Fibroblast of skin of scalp (primary cell): ENCODE results near the gene PLEKHG4B. TPM values are rescaled to one million over a fixed set of nuclear protein-coding genes. Genes with fewer than 3 reads are reported as not detected.
A peak's percentile ranks its signal among the peaks of the same experiment; 100 is the strongest.
"Not testable (repeated sequence)": the region's sequence is repeated elsewhere in the genome, so short reads cannot be mapped to it uniquely, and the experiment has no call there.

Source experiments
- DNase-seq: peaks from one replicate; pipeline ENCODE4 v3.0.0-alpha.2; 2013
- polyA plus RNA-seq, 2 experiments: library from polyadenylated mRNA; unstranded; fragments of 120-200 nt; gene quantifications; one replicate each; pipeline ENCODE4 v1.2.1, GENCODE V29; 2013; ENCODE audit not compliant: insufficient read length in 2 of 2

PLEKHG4B gene, protein sequence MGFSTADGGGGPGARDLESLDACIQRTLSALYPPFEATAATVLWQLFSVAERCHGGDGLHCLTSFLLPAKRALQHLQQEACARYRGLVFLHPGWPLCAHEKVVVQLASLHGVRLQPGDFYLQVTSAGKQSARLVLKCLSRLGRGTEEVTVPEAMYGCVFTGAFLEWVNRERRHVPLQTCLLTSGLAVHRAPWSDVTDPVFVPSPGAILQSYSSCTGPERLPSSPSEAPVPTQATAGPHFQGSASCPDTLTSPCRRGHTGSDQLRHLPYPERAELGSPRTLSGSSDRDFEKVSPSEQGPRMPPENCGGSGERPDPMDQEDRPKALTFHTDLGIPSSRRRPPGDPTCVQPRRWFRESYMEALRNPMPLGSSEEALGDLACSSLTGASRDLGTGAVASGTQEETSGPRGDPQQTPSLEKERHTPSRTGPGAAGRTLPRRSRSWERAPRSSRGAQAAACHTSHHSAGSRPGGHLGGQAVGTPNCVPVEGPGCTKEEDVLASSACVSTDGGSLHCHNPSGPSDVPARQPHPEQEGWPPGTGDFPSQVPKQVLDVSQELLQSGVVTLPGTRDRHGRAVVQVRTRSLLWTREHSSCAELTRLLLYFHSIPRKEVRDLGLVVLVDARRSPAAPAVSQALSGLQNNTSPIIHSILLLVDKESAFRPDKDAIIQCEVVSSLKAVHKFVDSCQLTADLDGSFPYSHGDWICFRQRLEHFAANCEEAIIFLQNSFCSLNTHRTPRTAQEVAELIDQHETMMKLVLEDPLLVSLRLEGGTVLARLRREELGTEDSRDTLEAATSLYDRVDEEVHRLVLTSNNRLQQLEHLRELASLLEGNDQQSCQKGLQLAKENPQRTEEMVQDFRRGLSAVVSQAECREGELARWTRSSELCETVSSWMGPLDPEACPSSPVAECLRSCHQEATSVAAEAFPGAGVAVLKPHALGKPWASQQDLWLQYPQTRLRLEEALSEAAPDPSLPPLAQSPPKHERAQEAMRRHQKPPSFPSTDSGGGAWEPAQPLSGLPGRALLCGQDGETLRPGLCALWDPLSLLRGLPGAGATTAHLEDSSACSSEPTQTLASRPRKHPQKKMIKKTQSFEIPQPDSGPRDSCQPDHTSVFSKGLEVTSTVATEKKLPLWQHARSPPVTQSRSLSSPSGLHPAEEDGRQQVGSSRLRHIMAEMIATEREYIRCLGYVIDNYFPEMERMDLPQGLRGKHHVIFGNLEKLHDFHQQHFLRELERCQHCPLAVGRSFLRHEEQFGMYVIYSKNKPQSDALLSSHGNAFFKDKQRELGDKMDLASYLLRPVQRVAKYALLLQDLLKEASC (N-terminal part only)
- polyA plus RNA-seq (2013, experiment 1 of 2; ENCODE audit: insufficient read length): 3.8 TPM
- 3.3 TPM for polyA plus RNA-seq (2013, experiment 2 of 2; ENCODE audit: insufficient read length)

DNA sequence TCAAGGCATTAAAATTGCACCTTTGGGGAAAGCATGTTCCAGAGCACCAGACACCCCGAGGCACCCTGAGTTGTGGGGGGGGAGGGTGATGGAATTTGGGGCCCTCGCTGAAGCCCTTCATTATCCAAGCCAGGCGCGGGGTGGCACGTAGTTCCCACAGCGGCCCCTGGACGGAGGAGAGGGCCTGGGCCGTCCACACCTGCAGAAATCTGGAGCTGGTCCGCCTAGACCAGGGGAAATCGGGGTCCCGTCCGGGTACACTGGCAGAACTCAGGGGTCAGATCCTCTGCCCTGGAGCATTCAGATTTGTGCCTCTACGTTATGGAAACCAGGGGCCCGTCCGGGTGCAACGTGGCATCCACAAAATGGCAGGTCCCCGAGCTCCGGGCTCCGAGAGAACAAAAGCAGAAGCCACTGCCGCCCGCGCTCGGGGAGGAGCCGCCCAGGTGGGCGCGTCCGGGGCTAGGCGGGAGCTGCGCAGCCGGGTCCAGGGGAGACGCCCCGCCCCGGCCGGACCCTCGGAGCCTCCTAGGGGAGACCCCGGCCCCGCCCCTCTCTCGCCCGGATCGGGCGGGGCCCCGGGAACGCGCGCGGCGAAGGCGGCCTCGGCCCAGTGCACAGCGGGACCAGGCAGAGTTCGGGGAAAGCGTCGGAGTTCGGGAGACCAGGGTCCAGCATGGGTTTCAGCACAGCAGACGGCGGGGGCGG is at the start of gene PLEKHG4B:
TSS of gene PLEKHG4B (plus strand) at position 613 of the 708 bp plus-strand sequence. CDS start at position 677, 64 bp downstream.
- peak; percentile 28 for DNase-seq

DNA sequence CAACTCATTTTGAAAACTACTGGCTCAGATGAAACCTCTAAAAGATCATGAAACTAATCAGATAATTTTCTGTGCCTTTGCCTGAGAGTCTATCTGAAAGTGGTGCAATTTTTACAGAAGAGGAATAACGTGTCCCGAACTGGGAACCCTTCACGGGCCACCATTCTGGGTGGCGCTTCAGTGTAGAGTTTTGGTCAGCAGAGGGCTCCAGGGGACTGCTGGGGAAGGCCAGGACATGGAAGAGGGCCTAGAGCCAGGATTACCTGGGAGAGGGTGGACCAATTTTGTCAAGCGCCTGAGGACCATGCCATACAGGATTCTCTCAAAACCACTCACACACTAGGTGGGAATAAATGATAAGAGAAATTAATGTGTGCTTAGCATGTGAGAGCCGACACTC is 49.7 kb upstream of the PLEKHG4B start:
- DNase-seq: peak; percentile 46

DNA sequence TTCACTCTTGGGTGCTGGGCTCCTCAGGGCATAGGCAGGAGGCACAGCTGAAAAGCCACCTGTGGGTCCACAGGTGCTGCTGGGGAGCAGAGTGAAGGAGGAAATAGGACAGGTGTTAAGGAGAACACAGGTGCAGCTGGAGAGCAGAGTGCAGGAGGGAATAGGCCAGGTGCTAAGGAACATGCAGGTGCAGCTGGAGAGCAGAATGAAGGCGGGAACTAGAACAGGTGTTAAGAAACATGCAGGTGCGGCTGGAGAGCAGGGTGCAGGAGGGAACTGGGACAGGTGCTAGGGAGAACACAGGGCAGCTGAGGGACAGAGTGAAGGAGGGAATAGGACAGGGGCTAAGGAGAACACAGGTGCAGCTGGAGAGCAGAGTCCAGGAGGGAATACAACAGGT is 43.8 kb upstream of the PLEKHG4B start:
- DNase-seq: no peak

DNA sequence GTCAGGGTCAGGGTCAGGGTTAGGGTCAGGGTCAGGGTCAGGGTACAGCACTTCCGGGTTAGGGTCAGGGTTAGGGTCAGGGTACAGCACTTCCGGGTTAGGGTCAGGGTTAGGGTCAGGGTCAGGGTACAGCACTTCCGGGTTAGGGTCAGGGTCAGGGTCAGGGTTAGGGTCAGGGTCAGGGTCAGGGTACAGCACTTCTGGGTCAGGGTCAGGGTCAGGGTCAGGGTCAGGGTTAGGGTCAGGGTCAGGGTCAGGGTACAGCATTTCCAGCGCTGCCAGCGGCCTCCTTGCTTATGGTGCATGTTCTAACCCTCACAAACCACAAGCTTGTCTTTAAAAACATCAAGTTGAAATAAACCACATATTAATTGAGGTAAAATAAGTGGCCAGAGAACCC is 42.4 kb upstream of the PLEKHG4B start:
- not testable (repeated sequence) for DNase-seq

DNA sequence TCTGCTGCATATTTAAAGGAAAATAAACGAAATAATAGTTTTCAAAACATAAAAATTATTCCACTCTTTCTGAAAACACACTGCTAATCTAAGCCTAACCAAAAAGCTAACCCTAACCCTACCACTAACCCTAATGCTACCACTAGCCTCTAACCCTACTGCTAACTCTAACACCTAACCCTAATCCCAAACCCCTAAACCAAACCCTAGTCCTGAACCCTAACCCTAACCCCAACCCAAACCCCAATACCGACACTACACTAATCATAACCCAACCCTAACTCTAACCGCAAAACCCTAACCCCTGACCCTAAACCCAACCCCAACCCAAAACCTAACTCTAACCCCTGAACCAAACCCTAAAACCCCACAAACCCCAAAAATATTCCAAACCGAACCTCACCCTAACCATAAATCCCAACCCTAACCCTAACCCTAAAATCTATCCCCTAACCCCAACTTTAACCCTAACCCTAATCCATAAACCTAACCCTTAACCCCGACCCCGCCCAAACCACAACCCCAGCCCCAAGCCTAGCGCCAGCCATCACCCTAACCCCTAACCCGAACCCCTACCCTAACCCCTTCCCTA is 41.9 kb upstream of the PLEKHG4B start:
- no peak for DNase-seq

DNA sequence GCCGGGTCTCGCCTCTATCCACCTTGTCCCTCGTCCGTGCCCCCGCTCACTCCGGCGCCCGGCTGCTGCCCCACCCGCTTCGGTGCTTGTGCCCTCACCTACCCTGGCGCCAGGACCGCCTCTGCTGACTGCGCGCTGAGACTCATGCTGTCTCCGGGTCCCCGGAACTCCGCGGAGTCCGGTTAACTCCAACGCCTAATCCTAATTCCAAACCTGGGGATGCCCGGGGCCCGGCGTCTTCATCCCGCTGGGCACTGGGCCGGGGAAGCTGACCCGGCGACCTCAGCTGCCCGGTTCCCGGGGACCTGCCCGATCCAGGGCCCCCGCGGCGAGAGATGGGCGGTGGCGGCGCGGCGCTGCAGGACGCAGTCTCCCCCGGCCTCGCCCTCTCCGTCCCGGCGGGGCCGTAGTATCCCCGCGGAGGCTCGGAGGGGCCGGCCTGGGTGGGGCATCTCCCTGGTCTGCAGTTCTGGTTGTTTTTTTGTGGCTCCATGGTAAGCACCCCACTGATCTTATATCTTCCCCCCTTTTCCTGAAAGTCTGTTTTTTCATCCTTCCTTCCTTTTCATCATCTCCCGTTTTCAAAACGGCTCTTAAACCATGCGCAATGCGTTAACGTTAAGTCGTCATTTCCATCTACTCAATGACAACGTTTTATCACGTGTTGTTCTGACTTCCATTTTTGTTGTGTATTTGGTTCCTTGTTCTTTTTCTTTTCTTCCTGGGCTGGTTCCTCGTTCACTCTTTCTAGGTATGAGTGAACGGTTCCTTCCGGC is 41.1 kb upstream of the PLEKHG4B start:
- DNase-seq: no peak

DNA sequence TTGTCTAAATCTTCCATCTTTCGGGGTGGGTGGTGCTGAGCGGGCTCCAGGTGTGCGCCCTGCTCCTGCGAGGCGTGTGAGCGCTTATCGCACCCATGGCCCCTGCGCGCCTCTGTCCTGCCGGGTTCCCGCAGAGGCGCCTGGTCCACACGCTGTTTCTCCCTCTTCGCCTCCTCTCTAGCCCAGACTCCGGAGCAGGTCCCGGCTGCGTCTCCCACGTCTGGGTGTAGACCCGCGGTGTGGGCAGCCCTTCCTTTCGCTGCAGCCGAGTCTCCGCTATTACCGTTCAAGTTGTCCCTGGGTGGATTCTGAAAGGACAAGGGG is 40.5 kb upstream of the PLEKHG4B start:
- DNase-seq: no peak

DNA sequence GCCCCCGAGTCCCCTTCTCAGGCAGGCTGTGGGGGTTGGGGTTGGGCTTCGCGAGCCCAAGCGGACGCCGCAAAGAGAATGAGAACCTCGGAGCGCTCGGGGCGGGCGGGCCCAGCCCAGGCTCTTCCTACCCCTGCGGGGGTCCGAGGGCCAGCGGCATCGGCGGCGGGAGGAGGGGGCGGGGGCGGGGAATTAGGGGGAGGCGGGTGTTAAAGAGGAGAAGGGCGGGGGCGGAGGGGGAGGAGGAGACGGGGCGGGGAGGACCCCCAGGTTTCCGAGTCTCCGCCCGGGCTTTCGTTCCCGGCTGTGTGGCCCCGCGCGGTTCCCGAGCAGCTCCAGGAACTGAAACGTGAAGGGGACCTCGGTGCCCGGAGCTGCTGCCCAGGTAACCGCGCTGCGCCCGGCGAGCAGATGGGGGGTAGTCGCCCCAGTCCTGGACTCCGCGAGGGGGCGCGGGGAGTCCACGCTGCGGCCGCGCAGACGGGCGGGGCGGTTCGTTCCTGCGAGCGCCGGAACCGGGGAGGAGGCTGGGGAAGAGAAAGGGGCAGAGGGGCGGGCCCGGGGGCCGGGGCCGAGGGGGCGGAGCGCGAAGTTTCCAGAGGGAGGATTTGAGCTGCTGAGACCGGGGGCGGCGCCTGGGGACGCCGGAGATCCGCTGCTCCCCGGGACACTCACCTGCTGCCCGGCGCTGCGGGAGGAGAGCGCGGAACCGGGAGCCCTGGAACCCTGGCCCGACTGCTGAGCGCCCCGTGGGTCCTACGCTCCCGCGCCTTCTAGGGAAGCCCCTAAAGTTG is 38.4 kb upstream of the PLEKHG4B start:
- DNase-seq: peak; percentile 47

DNA sequence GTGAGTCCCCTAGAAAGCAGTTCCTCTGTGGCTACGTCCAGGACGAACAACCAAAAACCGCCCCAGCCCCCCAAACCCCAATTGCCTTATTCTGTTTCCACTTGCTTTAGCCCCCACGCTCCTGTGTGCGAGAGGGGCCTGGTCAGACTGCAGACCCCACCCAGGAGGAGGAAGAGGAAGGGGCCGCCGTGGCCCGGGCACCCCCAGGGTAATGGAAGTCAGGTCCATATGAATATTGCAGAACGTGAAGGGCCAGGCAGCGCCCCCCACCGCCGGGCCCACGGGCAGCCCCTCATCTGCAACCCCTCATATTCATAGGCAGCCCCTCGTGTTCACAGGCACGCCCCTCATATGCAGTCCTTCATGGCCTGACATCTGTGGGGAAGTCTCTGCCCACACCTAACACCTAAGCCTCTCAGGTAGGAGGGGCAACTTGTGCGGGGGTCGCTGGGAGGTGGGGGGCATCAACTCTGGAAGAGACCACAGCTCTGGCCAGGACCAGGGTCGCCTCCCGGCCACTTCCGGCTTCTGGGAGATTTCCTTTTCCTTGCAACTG is 37.7 kb upstream of the PLEKHG4B start:
- DNase-seq: no peak

DNA sequence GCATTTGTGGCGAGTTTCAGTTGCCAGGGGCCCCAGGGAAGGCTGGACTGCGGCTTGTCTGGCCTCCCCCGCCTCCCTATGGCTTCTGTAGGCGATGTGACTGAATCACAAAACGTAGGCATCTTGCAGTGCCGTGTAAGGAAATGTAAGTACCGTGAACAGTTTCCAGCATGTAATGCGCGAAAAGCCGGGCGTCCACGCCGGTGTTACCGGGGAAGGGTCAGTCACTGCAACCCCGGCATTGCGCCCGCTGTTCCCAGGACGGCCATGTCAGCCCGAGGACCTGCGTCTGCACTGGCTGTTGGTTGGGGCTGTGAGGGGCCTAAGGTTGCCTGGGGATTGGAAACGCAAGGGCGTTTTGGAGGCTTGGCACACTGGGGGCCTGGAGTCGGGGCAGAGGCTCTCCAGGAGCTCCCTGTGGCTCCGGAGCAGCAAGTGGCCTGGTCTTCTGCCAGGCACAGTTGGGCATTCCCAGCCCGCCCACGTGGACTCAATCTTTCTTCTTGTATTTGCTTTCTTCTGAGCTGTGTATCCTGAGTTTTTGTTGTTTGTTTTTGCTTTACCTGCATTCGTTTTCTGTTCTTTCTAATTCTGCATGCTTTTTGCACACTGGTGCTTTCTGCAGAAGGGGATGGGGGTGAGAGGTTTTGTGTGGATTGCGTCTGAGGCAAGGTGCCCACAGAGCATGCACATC is 36.9 kb upstream of the PLEKHG4B start:
- no peak for DNase-seq

DNA sequence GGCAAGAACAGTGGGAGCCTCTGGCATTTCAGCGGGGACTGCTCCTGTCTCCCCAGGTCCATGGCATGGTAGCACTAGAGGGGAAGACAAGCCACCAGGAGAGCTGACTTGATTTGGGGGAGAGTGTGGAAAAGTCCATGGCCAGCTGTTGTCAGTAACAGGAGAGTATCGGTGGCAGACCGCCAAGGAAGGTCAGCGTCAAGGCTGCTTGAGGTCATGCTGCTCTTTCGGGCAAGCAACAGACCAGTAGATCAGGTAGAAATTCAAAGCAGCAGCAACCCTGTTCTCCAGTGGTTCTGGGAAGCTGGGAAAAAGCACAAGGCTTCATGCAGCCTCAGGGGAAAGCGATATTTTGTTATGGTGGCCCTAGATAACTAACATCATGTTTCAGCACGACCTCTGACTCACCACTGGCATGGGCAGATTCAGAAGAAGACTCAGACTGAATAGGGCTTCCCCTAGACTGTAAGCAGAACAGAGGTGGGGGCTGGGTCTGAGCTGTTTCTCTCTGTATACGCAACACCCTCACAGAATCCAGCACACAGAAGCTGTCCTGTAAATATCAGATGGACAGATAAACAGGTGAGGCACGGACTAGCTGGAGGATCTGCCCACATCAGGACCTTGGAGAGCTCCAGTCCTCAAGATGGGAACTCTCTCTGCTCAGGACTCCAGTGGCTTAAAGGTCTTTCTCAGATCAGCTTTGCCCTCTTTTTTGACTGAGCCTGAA is 35.2 kb upstream of the PLEKHG4B start:
- peak; percentile 54 for DNase-seq

DNA sequence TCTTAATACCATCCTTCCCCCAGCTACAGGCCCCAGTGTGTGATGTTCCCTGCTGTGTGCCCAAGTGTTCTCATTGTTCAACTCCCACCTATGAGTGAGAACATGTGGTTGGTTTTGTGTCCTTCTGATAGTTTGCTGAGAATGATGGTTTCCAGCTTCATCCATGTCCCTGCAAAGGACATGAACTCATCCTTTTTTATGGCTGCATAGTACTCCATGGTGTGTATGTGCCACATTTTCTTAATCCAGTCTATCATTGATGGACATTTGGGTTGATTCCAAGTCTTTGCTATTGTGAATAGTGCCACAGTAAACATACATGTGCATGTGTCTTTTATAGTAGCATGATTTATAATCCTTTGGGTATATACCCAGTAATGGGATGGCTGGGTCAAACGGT is 31.7 kb upstream of the PLEKHG4B start:
- DNase-seq: not testable (repeated sequence)

DNA sequence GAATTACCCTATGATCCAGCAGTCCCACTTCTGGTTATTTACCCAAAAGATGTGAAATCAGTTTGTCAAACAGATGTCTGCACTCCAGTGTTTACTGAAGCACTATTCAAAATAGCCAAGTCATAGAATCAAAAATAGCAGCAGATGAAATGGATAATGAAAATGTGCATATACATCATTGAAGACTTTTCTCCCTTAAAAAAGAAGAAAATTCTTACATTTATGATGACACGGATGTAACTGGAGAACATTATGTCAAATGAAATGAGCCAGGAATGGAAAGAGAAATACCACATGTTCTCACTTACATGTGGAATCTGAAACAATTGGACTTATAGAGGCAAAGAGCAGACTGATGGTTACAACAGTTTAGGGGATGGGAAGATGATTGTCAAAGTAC is 21.5 kb upstream of the PLEKHG4B start:
- DNase-seq: peak; percentile 28

DNA sequence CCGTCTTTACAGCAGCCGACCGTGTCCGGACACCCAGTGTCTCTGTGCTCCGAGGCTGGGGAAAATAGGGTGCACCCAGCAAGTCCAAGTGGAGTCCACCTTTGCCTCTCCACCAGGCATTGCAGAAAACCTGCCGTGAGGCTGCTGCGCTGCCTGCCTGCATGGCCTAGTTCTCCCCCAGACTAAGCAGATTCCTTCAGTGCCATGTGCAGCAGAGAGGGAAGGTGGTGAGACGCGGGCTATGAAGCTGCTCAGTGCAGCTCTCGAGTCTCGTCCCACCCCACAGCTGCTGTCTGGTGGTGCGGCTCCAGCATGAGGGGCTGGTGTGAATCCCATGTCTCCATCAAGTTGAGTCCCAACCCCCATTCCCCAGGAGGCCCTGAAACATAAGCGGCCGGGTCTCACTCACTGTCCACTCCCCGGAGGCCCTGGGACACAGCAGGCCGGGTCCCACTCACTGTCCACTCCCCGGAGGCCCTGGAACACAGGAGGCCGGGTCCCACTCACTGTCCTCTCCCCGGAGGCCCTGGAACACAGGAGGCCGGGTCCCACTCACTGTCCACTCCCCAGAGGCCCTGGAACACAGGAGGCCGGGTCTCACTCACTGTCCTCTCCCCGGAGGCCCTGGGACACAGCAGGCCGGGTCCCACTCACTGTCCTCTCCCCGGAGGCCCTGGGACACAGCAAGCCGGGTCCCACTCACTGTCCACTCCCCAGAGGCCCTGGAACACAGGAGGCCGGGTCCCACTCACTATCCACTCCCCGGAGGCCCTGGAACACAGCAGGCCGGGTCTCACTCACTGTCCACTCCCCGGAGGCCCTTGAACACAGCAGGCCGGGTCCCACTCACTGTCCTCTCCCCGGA is 19.4 kb upstream of the PLEKHG4B start:
- DNase-seq: not testable (repeated sequence)

DNA sequence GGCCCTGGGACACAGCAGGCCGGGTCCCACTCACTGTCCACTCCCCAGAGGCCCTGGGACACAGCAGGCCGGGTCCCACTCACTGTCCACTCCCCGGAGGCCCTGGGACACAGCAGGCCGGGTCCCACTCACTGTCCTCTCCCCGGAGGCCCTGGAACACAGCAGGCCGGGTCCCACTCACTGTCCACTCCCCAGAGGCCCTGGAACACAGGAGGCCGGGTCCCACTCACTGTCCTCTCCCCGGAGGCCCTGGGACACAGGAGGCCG is 18.9 kb upstream of the PLEKHG4B start:
- DNase-seq: not testable (repeated sequence)

DNA sequence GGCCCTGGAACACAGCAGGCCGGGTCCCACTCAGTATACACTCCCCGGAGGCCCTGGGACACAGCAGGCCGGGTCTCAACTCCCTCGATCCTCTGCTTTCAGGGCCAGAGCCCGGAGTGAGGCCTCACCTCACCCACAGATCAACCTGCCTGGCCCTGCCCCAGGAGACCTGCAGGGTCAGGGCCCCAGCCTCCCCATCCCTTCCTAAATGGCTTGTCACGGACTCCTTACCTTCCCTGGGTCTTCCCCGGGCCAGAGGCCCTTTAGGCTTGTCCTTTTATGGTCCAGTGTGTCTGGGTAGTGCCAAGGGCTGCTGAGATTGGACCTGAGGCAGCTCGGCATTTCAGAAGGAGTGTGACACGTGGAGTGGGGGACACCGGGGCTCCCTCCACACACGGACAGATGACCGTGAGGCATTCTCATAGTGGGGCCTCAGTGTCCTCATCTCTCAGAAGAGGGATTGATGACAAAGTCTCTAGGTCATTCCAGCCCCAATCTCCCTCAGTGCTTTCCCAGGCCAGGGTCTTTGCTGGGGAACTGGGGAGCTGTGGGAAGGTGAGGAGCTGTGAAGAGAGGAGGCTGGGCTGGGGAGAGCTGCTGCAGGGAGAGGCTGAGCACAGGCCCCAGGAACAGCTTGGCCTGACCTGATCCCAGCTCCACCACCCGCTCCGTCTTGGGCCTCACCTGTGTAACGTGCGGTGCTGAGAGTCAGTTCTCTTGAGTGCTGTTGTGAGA is 18.0 kb upstream of the PLEKHG4B start:
- no peak for DNase-seq
